H9 (cell line): ENCODE data around the gene ZMYM2. TPM values are rescaled to one million over a fixed set of nuclear protein-coding genes. Genes with fewer than 3 reads are reported as not detected.
A peak's percentile ranks its signal among the peaks of the same experiment; 100 is the strongest.

Source experiments
- DNase-seq: peaks from one replicate; pipeline ENCODE4 v3.0.0-alpha.2; 2017
- H2AFZ ChIP-seq: one replicate; pipeline ENCODE4 v1.6.1; 2013; ENCODE audit warnings: mild to moderate bottlenecking, low read length, control low read depth, moderate library complexity
- H2AK5ac ChIP-seq: 2 replicates; pipeline ENCODE4 v1.6.1; 2013; ENCODE audit warnings: low read length, control low read depth, mixed read lengths; ENCODE audit not compliant: insufficient read length
- H2BK120ac ChIP-seq: one replicate; pipeline ENCODE4 v1.6.1; 2013; ENCODE audit warnings: low read depth, mild to moderate bottlenecking, low read length, control low read depth, inconsistent platforms; ENCODE audit not compliant: poor library complexity, severe bottlenecking
- H2BK12ac ChIP-seq: 2 replicates; pipeline ENCODE4 v1.6.1; 2013; ENCODE audit warnings: low read length, control low read depth, mixed read lengths, low read depth; ENCODE audit not compliant: insufficient read length
- H2BK15ac ChIP-seq: 2 replicates; pipeline ENCODE4 v1.6.1; 2013; ENCODE audit warnings: low read depth, low read length, control low read depth
- H2BK20ac ChIP-seq: one replicate; pipeline ENCODE4 v1.6.1; 2013; ENCODE audit warnings: low read depth, mild to moderate bottlenecking, low read length, control low read depth, inconsistent platforms; ENCODE audit not compliant: poor library complexity, severe bottlenecking
- H2BK5ac ChIP-seq: 2 replicates; pipeline ENCODE4 v1.6.1; 2013; ENCODE audit warnings: low read length, control low read depth, mixed read lengths; ENCODE audit not compliant: insufficient read length
- H3K14ac ChIP-seq: 2 replicates; pipeline ENCODE4 v1.6.1; 2013; ENCODE audit warnings: low read length, control low read depth; ENCODE audit not compliant: insufficient read depth
- H3K18ac ChIP-seq: 2 replicates; pipeline ENCODE4 v1.6.1; 2013; ENCODE audit warnings: low read depth, mild to moderate bottlenecking, mixed read lengths, low read length, control low read depth; ENCODE audit not compliant: insufficient read length
- H3K23ac ChIP-seq: 2 replicates; pipeline ENCODE4 v1.6.1; 2013; ENCODE audit warnings: low read length, control low read depth, mixed read lengths, low read depth; ENCODE audit not compliant: insufficient read length
- H3K23me2 ChIP-seq: 2 replicates; pipeline ENCODE4 v1.6.1; 2013; ENCODE audit warnings: low read depth, mild to moderate bottlenecking, mixed read lengths, low read length, control low read depth; ENCODE audit not compliant: insufficient read length, poor library complexity, severe bottlenecking
- H3K27ac ChIP-seq: 2 replicates; pipeline ENCODE4 v1.5.1; 2013; ENCODE audit warnings: low read length, control low read depth, mixed read lengths, low read depth; ENCODE audit not compliant: insufficient read length
- H3K27me3 ChIP-seq: 2 replicates; pipeline ENCODE4 v1.6.1; 2013; ENCODE audit warnings: low read length, control low read depth, inconsistent platforms; ENCODE audit not compliant: insufficient read depth
- H3K4ac ChIP-seq: 2 replicates; pipeline ENCODE4 v1.6.1; 2013; ENCODE audit warnings: low read depth, mild to moderate bottlenecking, control low read depth, inconsistent platforms, low read length, moderate library complexity
- H3K4me1 ChIP-seq: 2 replicates; pipeline ENCODE4 v1.6.1; 2013; ENCODE audit warnings: low read length, control low read depth, inconsistent platforms; ENCODE audit not compliant: insufficient read depth
- H3K4me2 ChIP-seq: 2 replicates; pipeline ENCODE4 v1.6.1; 2013; ENCODE audit warnings: low read length, control low read depth, mixed read lengths; ENCODE audit not compliant: insufficient read length, insufficient read depth
- H3K56ac ChIP-seq: 2 replicates; pipeline ENCODE4 v1.6.1; 2013; ENCODE audit warnings: low read depth, mild to moderate bottlenecking, mixed read lengths, low read length, control low read depth; ENCODE audit not compliant: insufficient read length
- H3K79me1 ChIP-seq: 2 replicates; pipeline ENCODE4 v1.6.1; 2013; ENCODE audit warnings: low read depth, mild to moderate bottlenecking, moderate library complexity, low read length, control low read depth, inconsistent platforms; ENCODE audit not compliant: insufficient read depth, poor library complexity, severe bottlenecking
- H3K79me2 ChIP-seq: 2 replicates; pipeline ENCODE4 v1.6.1; 2013; ENCODE audit warnings: low read length, control low read depth, inconsistent platforms; ENCODE audit not compliant: insufficient read depth
- H3K9ac ChIP-seq: 2 replicates; pipeline ENCODE4 v1.6.1; 2013; ENCODE audit warnings: low read length, control low read depth, mixed read lengths; ENCODE audit not compliant: insufficient read length; ENCODE audit errors: extremely low read depth
- H3K9me3 ChIP-seq: one replicate; pipeline ENCODE4 v1.6.1; 2013; ENCODE audit warnings: low read depth, low read length, inconsistent platforms; ENCODE audit not compliant: control insufficient read depth
- H3T11ph ChIP-seq: one replicate; pipeline ENCODE4 v1.6.1; 2013; ENCODE audit warnings: mild to moderate bottlenecking, low read length, control low read depth, inconsistent platforms
- H4K20me1 ChIP-seq: one replicate; pipeline ENCODE4 v1.6.1; 2013; ENCODE audit not compliant: control insufficient read depth, insufficient read length, insufficient read depth
- H4K5ac ChIP-seq: 2 replicates; pipeline ENCODE4 v1.6.1; 2013; ENCODE audit warnings: low read depth, mild to moderate bottlenecking, mixed read lengths, low read length, control low read depth; ENCODE audit not compliant: insufficient read length
- H4K8ac ChIP-seq: replicated peaks from 2 replicates; pipeline ENCODE4 v1.6.1; 2013; ENCODE audit warnings: low read length, control low read depth, mixed read lengths, low read depth; ENCODE audit not compliant: insufficient read length
- H4K91ac ChIP-seq: 2 replicates; pipeline ENCODE4 v1.6.1; 2013; ENCODE audit warnings: low read depth, mild to moderate bottlenecking, moderate library complexity, mixed read lengths, low read length, control low read depth; ENCODE audit not compliant: insufficient read length
- H3K27ac Mint-ChIP-seq, 3 experiments: 2 replicates in 2 of 3; 3 replicates in 1 of 3; pipeline ENCODE4 v1.8.0; 2020 to 2021; ENCODE audit warnings: mixed read lengths in 3 of 3, mild to moderate bottlenecking in 1 of 3, moderate library complexity in 1 of 3
- H3K27me3 Mint-ChIP-seq: 2 replicates; pipeline ENCODE4 v1.8.0; 2021; ENCODE audit warnings: low read depth, mild to moderate bottlenecking, moderate library complexity, mixed read lengths
- H3K36me3 Mint-ChIP-seq, 3 experiments: 2 replicates in 2 of 3; 3 replicates in 1 of 3; pipeline ENCODE4 v1.8.0; 2020 to 2021; ENCODE audit warnings: low read depth in 3 of 3, mixed read lengths in 3 of 3; ENCODE audit not compliant: insufficient read depth in 1 of 3
- H3K4me1 Mint-ChIP-seq, 2 experiments: 2 replicates each; pipeline ENCODE4 v1.8.0; 2020; ENCODE audit warnings: mixed read lengths in 2 of 2
- H3K4me3 Mint-ChIP-seq, 2 experiments: 2 replicates in 1 of 2; 3 replicates in 1 of 2; pipeline ENCODE4 v1.8.0; 2020 to 2021; ENCODE audit warnings: mild to moderate bottlenecking in 2 of 2, mixed read lengths in 2 of 2, moderate library complexity in 1 of 2
- H3K9me3 Mint-ChIP-seq, 2 experiments: 2 replicates in 1 of 2; 3 replicates in 1 of 2; pipeline ENCODE4 v1.8.0; 2020; ENCODE audit warnings: mild to moderate bottlenecking in 2 of 2, mixed read lengths in 2 of 2, moderate library complexity in 1 of 2
- WGBS: extraction: QIAGEN DNeasy Blood & Tissue Kit; methylation state at CpG from one replicate; pipeline ENCODE4 v1.1.7; 2013; ENCODE audit warnings: missing lambda C conversion rate, low lambda C conversion rate, mixed read lengths; ENCODE audit not compliant: insufficient read length; ENCODE audit errors: extremely low coverage; 5-methylcytosine and 5-hydroxymethylcytosine counted together
- total RNA-seq: library from RNA; stranded (reverse); gene quantifications from 2 replicates; pipeline ENCODE4 v1.2.1, GENCODE V29; 2021
- TF ChIP-seq, protein P1 (sequence below): fragments of 200-600 bp; sonication (generic); conservative IDR thresholded peaks from 3 replicates; pipeline ENCODE4 v1.8.0; 2021; ENCODE audit warnings: antibody characterized with exemption, mild to moderate bottlenecking

Gene ZMYM2
- total RNA-seq, 1 experiment from 2014 or later = 173 TPM

DNA sequence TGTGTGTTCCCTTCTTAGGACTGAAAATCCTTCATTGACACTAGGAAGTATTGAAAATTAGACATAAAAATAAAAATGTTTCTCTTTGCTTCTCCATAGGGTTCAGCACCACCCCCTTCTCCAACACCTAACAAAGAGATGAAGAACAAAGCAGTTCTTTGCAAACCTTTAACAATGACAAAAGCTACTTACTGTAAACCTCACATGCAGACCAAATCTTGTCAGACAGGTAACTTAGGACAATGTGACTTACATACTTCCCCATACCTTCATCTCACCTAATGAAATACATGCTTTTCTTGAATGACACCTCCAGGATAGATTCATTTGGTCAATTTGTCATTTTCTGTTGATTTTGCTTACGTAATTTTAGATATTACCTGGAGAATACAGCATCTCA is 99.9 kb downstream of the ZMYM2 start:
- Histone ChIP-seq H3K56ac (no peak overlapping the region), H2BK15ac (no peak overlapping the region), H3K79me1 (no peaks in the 10 kb centered on the region), H3T11ph (no peak overlapping the region), H4K8ac (no peak overlapping the region), H2AK5ac (no peak overlapping the region), H3K9me3 (no peaks in the 10 kb centered on the region), H2BK12ac (no peak overlapping the region), H3K9ac (no peak overlapping the region), H4K20me1 (no peaks in the 10 kb centered on the region), H3K23ac (no peak overlapping the region), H3K4ac (no peak overlapping the region), H3K79me2 (no peaks in the 10 kb centered on the region), H3K27me3 (no peaks in the 10 kb centered on the region), H2BK120ac (no peak overlapping the region), H3K4me2 (no peak overlapping the region), H3K27ac (no peak overlapping the region), H4K5ac (no peak overlapping the region), H2BK5ac (no peak overlapping the region), H3K23me2 (no peaks in the 10 kb centered on the region), H3K18ac (no peak overlapping the region), H2BK20ac (no peak overlapping the region), H4K91ac (no peak overlapping the region), H2AFZ (no peak overlapping the region), H3K14ac (no peak overlapping the region), H3K4me1 (peaks cover 7% of the 10 kb centered on the region)
- no CpG with 5 or more reads among the region's 1 CpG for WGBS
- TF ChIP-seq, protein P1, sequence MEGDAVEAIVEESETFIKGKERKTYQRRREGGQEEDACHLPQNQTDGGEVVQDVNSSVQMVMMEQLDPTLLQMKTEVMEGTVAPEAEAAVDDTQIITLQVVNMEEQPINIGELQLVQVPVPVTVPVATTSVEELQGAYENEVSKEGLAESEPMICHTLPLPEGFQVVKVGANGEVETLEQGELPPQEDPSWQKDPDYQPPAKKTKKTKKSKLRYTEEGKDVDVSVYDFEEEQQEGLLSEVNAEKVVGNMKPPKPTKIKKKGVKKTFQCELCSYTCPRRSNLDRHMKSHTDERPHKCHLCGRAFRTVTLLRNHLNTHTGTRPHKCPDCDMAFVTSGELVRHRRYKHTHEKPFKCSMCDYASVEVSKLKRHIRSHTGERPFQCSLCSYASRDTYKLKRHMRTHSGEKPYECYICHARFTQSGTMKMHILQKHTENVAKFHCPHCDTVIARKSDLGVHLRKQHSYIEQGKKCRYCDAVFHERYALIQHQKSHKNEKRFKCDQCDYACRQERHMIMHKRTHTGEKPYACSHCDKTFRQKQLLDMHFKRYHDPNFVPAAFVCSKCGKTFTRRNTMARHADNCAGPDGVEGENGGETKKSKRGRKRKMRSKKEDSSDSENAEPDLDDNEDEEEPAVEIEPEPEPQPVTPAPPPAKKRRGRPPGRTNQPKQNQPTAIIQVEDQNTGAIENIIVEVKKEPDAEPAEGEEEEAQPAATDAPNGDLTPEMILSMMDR = no peak
- Mint-ChIP-seq H3K4me3 (no peak overlapping the region), H3K9me3 (no peaks in the 10 kb centered on the region), H3K27me3 (no peaks in the 10 kb centered on the region), H3K4me1 (peaks cover 39 to 46% of the 10 kb centered on the region in 2 experiments), H3K27ac (peak overlapping the region in 1 of 3 experiments; percentile 81; a peak in 2 of 7 replicates), H3K36me3 (peaks cover 22 to 74% (median 59%) of the 10 kb centered on the region in 3 experiments)
- DNase-seq = no peak
